Measurements from ENCODE around the gene PCDHGB3.
"Not testable (repeated sequence)": the region's sequence is repeated elsewhere in the genome, so short reads cannot be mapped to it uniquely, and the experiment has no call there.

PCDHGB3 gene

GRCh38 chr5:141369994-141370848, at the start of gene PCDHGB3:
Gene PCDHGB3 (plus strand): TSS chr5:141370242. CDS start chr5:141370395, 153 bp downstream.
- DNase-seq (ENCODE audit: low read depth): no peak

GRCh38 chr5:141322261-141322660, 47.8 kb upstream of the PCDHGB3 start:
- DNase-seq (ENCODE audit: low read depth): no peak

GRCh38 chr5:141326088-141326854, 43.8 kb upstream of the PCDHGB3 start:
- peak; percentile 63 for DNase-seq (ENCODE audit: low read depth)

- no peak for DNase-seq (ENCODE audit: low read depth)
Observed at GRCh38 chr5:141328231-141328630, 41.8 kb upstream of the PCDHGB3 start.

GRCh38 chr5:141330299-141331080, 39.6 kb upstream of the PCDHGB3 start, which contains the start of gene PCDHGA1:
Gene PCDHGA1 (plus strand): TSS chr5:141330514.
- DNase-seq (ENCODE audit: low read depth): no peak

- DNase-seq (ENCODE audit: low read depth): not testable (repeated sequence)
Observed at GRCh38 chr5:141332571-141332970, 37.5 kb upstream of the PCDHGB3 start.

- no peak for DNase-seq (ENCODE audit: low read depth)
Observed at GRCh38 chr5:141338538-141339306, 31.3 kb upstream of the PCDHGB3 start, which contains the start of gene PCDHGA2. Gene PCDHGA2 (plus strand): TSS chr5:141338760.

GRCh38 chr5:141340781-141341354, 29.2 kb upstream of the PCDHGB3 start:
- not testable (repeated sequence) for DNase-seq (ENCODE audit: low read depth)

- no peak for DNase-seq (ENCODE audit: low read depth)
Observed at GRCh38 chr5:141342773-141343172, 27.3 kb upstream of the PCDHGB3 start.

GRCh38 chr5:141343242-141343952, 26.6 kb upstream of the PCDHGB3 start, which contains the start of gene PCDHGA3:
Gene PCDHGA3 (plus strand): TSS chr5:141343829. CDS start chr5:141344034, 205 bp downstream.
- no peak for DNase-seq (ENCODE audit: low read depth)

GRCh38 chr5:141343953-141344463, 26.0 kb upstream of the PCDHGB3 start:
- DNase-seq (ENCODE audit: low read depth): no peak

GRCh38 chr5:141345327-141345726, 24.7 kb upstream of the PCDHGB3 start:
- no peak for DNase-seq (ENCODE audit: low read depth)

GRCh38 chr5:141346017-141346416, 24.0 kb upstream of the PCDHGB3 start:
- DNase-seq (ENCODE audit: low read depth): not testable (repeated sequence)

- no peak for DNase-seq (ENCODE audit: low read depth)
Observed at GRCh38 chr5:141349917-141350619, 20.0 kb upstream of the PCDHGB3 start, which contains the start of gene PCDHGB1. Gene PCDHGB1 (plus strand): TSS chr5:141350099. CDS start chr5:141350261, 162 bp downstream.

- DNase-seq (ENCODE audit: low read depth): no peak
Observed at GRCh38 chr5:141351591-141351990, 18.5 kb upstream of the PCDHGB3 start.

- no peak for DNase-seq (ENCODE audit: low read depth)
Observed at GRCh38 chr5:141354900-141355469, 15.1 kb upstream of the PCDHGB3 start, which contains the start of gene PCDHGA4. Gene PCDHGA4 (plus strand): TSS chr5:141355021. CDS start chr5:141355108, 87 bp downstream.

GRCh38 chr5:141355641-141356040, 14.4 kb upstream of the PCDHGB3 start:
- no peak for DNase-seq (ENCODE audit: low read depth)

GRCh38 chr5:141356133-141356532, 13.9 kb upstream of the PCDHGB3 start:
- no peak for DNase-seq (ENCODE audit: low read depth)

GRCh38 chr5:141356950-141357349, 13.1 kb upstream of the PCDHGB3 start:
- no peak for DNase-seq (ENCODE audit: low read depth)

Data from activated T-cell treated with anti-CD3 and anti-CD28 coated beads for 24 hours (primary cell).